H9 (cell line): Measurements from ENCODE around the gene AS3MT. TPM values are rescaled to one million over a fixed set of nuclear protein-coding genes. Genes with fewer than 3 reads are reported as not detected.

Experiments used
- DNase-seq: peaks from one replicate; pipeline ENCODE4 v3.0.0-alpha.2; 2017
- H2AFZ ChIP-seq: one replicate; pipeline ENCODE4 v1.6.1; 2013; ENCODE audit warnings: mild to moderate bottlenecking, low read length, control low read depth, moderate library complexity
- H2AK5ac ChIP-seq: 2 replicates; pipeline ENCODE4 v1.6.1; 2013; ENCODE audit warnings: low read length, control low read depth, mixed read lengths; ENCODE audit not compliant: insufficient read length
- H2BK120ac ChIP-seq: one replicate; pipeline ENCODE4 v1.6.1; 2013; ENCODE audit warnings: low read depth, mild to moderate bottlenecking, low read length, control low read depth, inconsistent platforms; ENCODE audit not compliant: poor library complexity, severe bottlenecking
- H2BK12ac ChIP-seq: 2 replicates; pipeline ENCODE4 v1.6.1; 2013; ENCODE audit warnings: low read length, control low read depth, mixed read lengths, low read depth; ENCODE audit not compliant: insufficient read length
- H2BK15ac ChIP-seq: 2 replicates; pipeline ENCODE4 v1.6.1; 2013; ENCODE audit warnings: low read depth, low read length, control low read depth
- H2BK20ac ChIP-seq: one replicate; pipeline ENCODE4 v1.6.1; 2013; ENCODE audit warnings: low read depth, mild to moderate bottlenecking, low read length, control low read depth, inconsistent platforms; ENCODE audit not compliant: poor library complexity, severe bottlenecking
- H2BK5ac ChIP-seq: 2 replicates; pipeline ENCODE4 v1.6.1; 2013; ENCODE audit warnings: low read length, control low read depth, mixed read lengths; ENCODE audit not compliant: insufficient read length
- H3K14ac ChIP-seq: 2 replicates; pipeline ENCODE4 v1.6.1; 2013; ENCODE audit warnings: low read length, control low read depth; ENCODE audit not compliant: insufficient read depth
- H3K18ac ChIP-seq: 2 replicates; pipeline ENCODE4 v1.6.1; 2013; ENCODE audit warnings: low read depth, mild to moderate bottlenecking, mixed read lengths, low read length, control low read depth; ENCODE audit not compliant: insufficient read length
- H3K23ac ChIP-seq: 2 replicates; pipeline ENCODE4 v1.6.1; 2013; ENCODE audit warnings: low read length, control low read depth, mixed read lengths, low read depth; ENCODE audit not compliant: insufficient read length
- H3K23me2 ChIP-seq: 2 replicates; pipeline ENCODE4 v1.6.1; 2013; ENCODE audit warnings: low read depth, mild to moderate bottlenecking, mixed read lengths, low read length, control low read depth; ENCODE audit not compliant: insufficient read length, poor library complexity, severe bottlenecking
- H3K27ac ChIP-seq: 2 replicates; pipeline ENCODE4 v1.5.1; 2013; ENCODE audit warnings: low read length, control low read depth, mixed read lengths, low read depth; ENCODE audit not compliant: insufficient read length
- H3K27me3 ChIP-seq: 2 replicates; pipeline ENCODE4 v1.6.1; 2013; ENCODE audit warnings: low read length, control low read depth, inconsistent platforms; ENCODE audit not compliant: insufficient read depth
- H3K4ac ChIP-seq: 2 replicates; pipeline ENCODE4 v1.6.1; 2013; ENCODE audit warnings: low read depth, mild to moderate bottlenecking, control low read depth, inconsistent platforms, low read length, moderate library complexity
- H3K4me1 ChIP-seq: 2 replicates; pipeline ENCODE4 v1.6.1; 2013; ENCODE audit warnings: low read length, control low read depth, inconsistent platforms; ENCODE audit not compliant: insufficient read depth
- H3K4me2 ChIP-seq: 2 replicates; pipeline ENCODE4 v1.6.1; 2013; ENCODE audit warnings: low read length, control low read depth, mixed read lengths; ENCODE audit not compliant: insufficient read length, insufficient read depth
- H3K56ac ChIP-seq: 2 replicates; pipeline ENCODE4 v1.6.1; 2013; ENCODE audit warnings: low read depth, mild to moderate bottlenecking, mixed read lengths, low read length, control low read depth; ENCODE audit not compliant: insufficient read length
- H3K79me1 ChIP-seq: 2 replicates; pipeline ENCODE4 v1.6.1; 2013; ENCODE audit warnings: low read depth, mild to moderate bottlenecking, moderate library complexity, low read length, control low read depth, inconsistent platforms; ENCODE audit not compliant: insufficient read depth, poor library complexity, severe bottlenecking
- H3K79me2 ChIP-seq: 2 replicates; pipeline ENCODE4 v1.6.1; 2013; ENCODE audit warnings: low read length, control low read depth, inconsistent platforms; ENCODE audit not compliant: insufficient read depth
- H3K9ac ChIP-seq: 2 replicates; pipeline ENCODE4 v1.6.1; 2013; ENCODE audit warnings: low read length, control low read depth, mixed read lengths; ENCODE audit not compliant: insufficient read length; ENCODE audit errors: extremely low read depth
- H3K9me3 ChIP-seq: one replicate; pipeline ENCODE4 v1.6.1; 2013; ENCODE audit warnings: low read depth, low read length, inconsistent platforms; ENCODE audit not compliant: control insufficient read depth
- H3T11ph ChIP-seq: one replicate; pipeline ENCODE4 v1.6.1; 2013; ENCODE audit warnings: mild to moderate bottlenecking, low read length, control low read depth, inconsistent platforms
- H4K20me1 ChIP-seq: one replicate; pipeline ENCODE4 v1.6.1; 2013; ENCODE audit not compliant: control insufficient read depth, insufficient read length, insufficient read depth
- H4K5ac ChIP-seq: 2 replicates; pipeline ENCODE4 v1.6.1; 2013; ENCODE audit warnings: low read depth, mild to moderate bottlenecking, mixed read lengths, low read length, control low read depth; ENCODE audit not compliant: insufficient read length
- H4K8ac ChIP-seq: replicated peaks from 2 replicates; pipeline ENCODE4 v1.6.1; 2013; ENCODE audit warnings: low read length, control low read depth, mixed read lengths, low read depth; ENCODE audit not compliant: insufficient read length
- H4K91ac ChIP-seq: 2 replicates; pipeline ENCODE4 v1.6.1; 2013; ENCODE audit warnings: low read depth, mild to moderate bottlenecking, moderate library complexity, mixed read lengths, low read length, control low read depth; ENCODE audit not compliant: insufficient read length
- H3K27ac Mint-ChIP-seq, 3 experiments: 2 replicates in 2 of 3; 3 replicates in 1 of 3; pipeline ENCODE4 v1.8.0; 2020 to 2021; ENCODE audit warnings: mixed read lengths in 3 of 3, mild to moderate bottlenecking in 1 of 3, moderate library complexity in 1 of 3
- H3K27me3 Mint-ChIP-seq: 2 replicates; pipeline ENCODE4 v1.8.0; 2021; ENCODE audit warnings: low read depth, mild to moderate bottlenecking, moderate library complexity, mixed read lengths
- H3K36me3 Mint-ChIP-seq, 3 experiments: 2 replicates in 2 of 3; 3 replicates in 1 of 3; pipeline ENCODE4 v1.8.0; 2020 to 2021; ENCODE audit warnings: low read depth in 3 of 3, mixed read lengths in 3 of 3; ENCODE audit not compliant: insufficient read depth in 1 of 3
- H3K4me1 Mint-ChIP-seq, 2 experiments: 2 replicates each; pipeline ENCODE4 v1.8.0; 2020; ENCODE audit warnings: mixed read lengths in 2 of 2
- H3K4me3 Mint-ChIP-seq, 2 experiments: 2 replicates in 1 of 2; 3 replicates in 1 of 2; pipeline ENCODE4 v1.8.0; 2020 to 2021; ENCODE audit warnings: mild to moderate bottlenecking in 2 of 2, mixed read lengths in 2 of 2, moderate library complexity in 1 of 2
- H3K9me3 Mint-ChIP-seq, 2 experiments: 2 replicates in 1 of 2; 3 replicates in 1 of 2; pipeline ENCODE4 v1.8.0; 2020; ENCODE audit warnings: mild to moderate bottlenecking in 2 of 2, mixed read lengths in 2 of 2, moderate library complexity in 1 of 2
- WGBS: extraction: QIAGEN DNeasy Blood & Tissue Kit; methylation state at CpG from one replicate; pipeline ENCODE4 v1.1.7; 2013; ENCODE audit warnings: missing lambda C conversion rate, low lambda C conversion rate, mixed read lengths; ENCODE audit not compliant: insufficient read length; ENCODE audit errors: extremely low coverage; 5-methylcytosine and 5-hydroxymethylcytosine counted together
- total RNA-seq: library from RNA; stranded (reverse); gene quantifications from 2 replicates; pipeline ENCODE4 v1.2.1, GENCODE V29; 2021
- TF ChIP-seq, protein P1 (sequence below): fragments of 200-600 bp; sonication (generic); conservative IDR thresholded peaks from 3 replicates; pipeline ENCODE4 v1.8.0; 2021; ENCODE audit warnings: antibody characterized with exemption, mild to moderate bottlenecking

The AS3MT gene
- total RNA-seq, 1 experiment from 2014 or later = 16.4 TPM

- Histone ChIP-seq H3K56ac (no peak overlapping the region), H3K18ac (no peak overlapping the region), H4K91ac (no peak overlapping the region), H2BK20ac (no peak overlapping the region), H3K14ac (no peak overlapping the region), H3K79me2 (no peaks in the 10 kb centered on the region), H3K27me3 (no peaks in the 10 kb centered on the region), H3K4me1 (no peaks in the 10 kb centered on the region), H4K8ac (no peak overlapping the region), H2BK5ac (no peak overlapping the region), H3K4me2 (no peak overlapping the region), H2BK120ac (no peak overlapping the region), H2AK5ac (no peak overlapping the region), H3K23me2 (no peaks in the 10 kb centered on the region), H3T11ph (no peak overlapping the region), H2BK15ac (no peak overlapping the region), H3K4ac (no peak overlapping the region), H3K9ac (no peak overlapping the region), H2AFZ (no peak overlapping the region), H3K23ac (no peak overlapping the region), H4K20me1 (no peaks in the 10 kb centered on the region), H3K9me3 (peaks cover 5% of the 10 kb centered on the region), H3K79me1 (no peaks in the 10 kb centered on the region), H2BK12ac (no peak overlapping the region), H4K5ac (no peak overlapping the region), H3K27ac (no peak overlapping the region)
- Mint-ChIP-seq H3K4me3 (no peak overlapping the region), H3K27ac (no peak overlapping the region), H3K4me1 (peaks cover 3% of the 10 kb centered on the region in 2 experiments; a peak in 2 of 4 replicates), H3K27me3 (peaks cover 6% of the 10 kb centered on the region), H3K36me3 (peaks cover 6 to 13% (median 8%) of the 10 kb centered on the region in 3 experiments; a peak in 6 of 7 replicates), H3K9me3 (peaks cover 14 to 15% of the 10 kb centered on the region in 2 experiments)
- DNase-seq = no peak
- no CpG with 5 or more reads among the region's 9 CpGs for WGBS
- TF ChIP-seq, protein P1, sequence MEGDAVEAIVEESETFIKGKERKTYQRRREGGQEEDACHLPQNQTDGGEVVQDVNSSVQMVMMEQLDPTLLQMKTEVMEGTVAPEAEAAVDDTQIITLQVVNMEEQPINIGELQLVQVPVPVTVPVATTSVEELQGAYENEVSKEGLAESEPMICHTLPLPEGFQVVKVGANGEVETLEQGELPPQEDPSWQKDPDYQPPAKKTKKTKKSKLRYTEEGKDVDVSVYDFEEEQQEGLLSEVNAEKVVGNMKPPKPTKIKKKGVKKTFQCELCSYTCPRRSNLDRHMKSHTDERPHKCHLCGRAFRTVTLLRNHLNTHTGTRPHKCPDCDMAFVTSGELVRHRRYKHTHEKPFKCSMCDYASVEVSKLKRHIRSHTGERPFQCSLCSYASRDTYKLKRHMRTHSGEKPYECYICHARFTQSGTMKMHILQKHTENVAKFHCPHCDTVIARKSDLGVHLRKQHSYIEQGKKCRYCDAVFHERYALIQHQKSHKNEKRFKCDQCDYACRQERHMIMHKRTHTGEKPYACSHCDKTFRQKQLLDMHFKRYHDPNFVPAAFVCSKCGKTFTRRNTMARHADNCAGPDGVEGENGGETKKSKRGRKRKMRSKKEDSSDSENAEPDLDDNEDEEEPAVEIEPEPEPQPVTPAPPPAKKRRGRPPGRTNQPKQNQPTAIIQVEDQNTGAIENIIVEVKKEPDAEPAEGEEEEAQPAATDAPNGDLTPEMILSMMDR = no peak
These were observed 35.1 kb upstream of the AS3MT start for GRCh38 chr10:102834143-102834542.
